Activated naive CD4-positive, alpha-beta T cell treated with anti-CD3 and anti-CD28 coated beads for 36 hours (primary cell): ENCODE results near the gene PFKL. TPM values are rescaled to one million over a fixed set of nuclear protein-coding genes. Genes with fewer than 3 reads are reported as not detected.
A peak's percentile ranks its signal among the peaks of the same experiment; 100 is the strongest.

Source experiments
- CTCF ChIA-PET: fragments of 350-600 bp; sonication (Branson Sonifier 250); formaldehyde crosslinking; loops from one replicate; lab custom pipeline; 2021; ENCODE audit warnings: antibody characterized with exemption; lab: Charles Lee
- DNase-seq: peaks from one replicate; pipeline ENCODE4 v3.0.0-alpha.2; 2020
- H3K27ac Mint-ChIP-seq: one replicate; pipeline ENCODE4 v1.8.0; 2021; ENCODE audit warnings: mild to moderate bottlenecking, mixed read lengths
- H3K27me3 Mint-ChIP-seq: one replicate; pipeline ENCODE4 v1.8.0; 2021; ENCODE audit warnings: low read depth, mixed read lengths
- H3K36me3 Mint-ChIP-seq: one replicate; pipeline ENCODE4 v1.8.0; 2021; ENCODE audit warnings: low read depth, mixed read lengths
- H3K4me1 Mint-ChIP-seq: one replicate; pipeline ENCODE4 v1.8.0; 2021; ENCODE audit warnings: low read depth, mixed read lengths
- H3K4me3 Mint-ChIP-seq: one replicate; pipeline ENCODE4 v1.8.0; 2021; ENCODE audit warnings: mild to moderate bottlenecking, moderate library complexity, mixed read lengths
- H3K9me3 Mint-ChIP-seq: one replicate; pipeline ENCODE4 v1.8.0; 2021; ENCODE audit warnings: mixed read lengths
- intact Hi-C: fragments of 100-400 bp; cut with micrococcal nuclease; formaldehyde crosslinking; loops from one replicate; pipeline ENCODE4 v1.15.1; 2023
- total RNA-seq, 2 experiments: library from RNA; stranded (reverse); gene quantifications; one replicate each; pipeline ENCODE4 v1.2.3, GENCODE V29; 2021

Gene PFKL
- total RNA-seq, 2 experiments from 2014 or later = 166 to 171 TPM

GRCh38 chr21:44322621-44323325 is 22.9 kb downstream of the PFKL start:
- Mint-ChIP-seq H3K9me3 (no peaks in the 10 kb centered on the region), H3K4me1 (no peaks in the 10 kb centered on the region), H3K36me3 (peaks cover 5% of the 10 kb centered on the region), H3K27me3 (no peaks in the 10 kb centered on the region), H3K27ac (no peak overlapping the region), H3K4me3 (no peak overlapping the region)
- intact Hi-C loops = no loop called here
- CTCF ChIA-PET = no interaction called here
- no peak for DNase-seq

- no peak for DNase-seq
- Mint-ChIP-seq H3K9me3 (no peaks in the 10 kb centered on the region), H3K4me3 (no peak overlapping the region), H3K27ac (no peak overlapping the region), H3K27me3 (no peaks in the 10 kb centered on the region), H3K4me1 (no peaks in the 10 kb centered on the region), H3K36me3 (peaks cover 3% of the 10 kb centered on the region)
- intact Hi-C loops = no loop called here
- CTCF ChIA-PET = no interaction called here
These were observed 23.7 kb downstream of the PFKL start for GRCh38 chr21:44323591-44323990.

DNA sequence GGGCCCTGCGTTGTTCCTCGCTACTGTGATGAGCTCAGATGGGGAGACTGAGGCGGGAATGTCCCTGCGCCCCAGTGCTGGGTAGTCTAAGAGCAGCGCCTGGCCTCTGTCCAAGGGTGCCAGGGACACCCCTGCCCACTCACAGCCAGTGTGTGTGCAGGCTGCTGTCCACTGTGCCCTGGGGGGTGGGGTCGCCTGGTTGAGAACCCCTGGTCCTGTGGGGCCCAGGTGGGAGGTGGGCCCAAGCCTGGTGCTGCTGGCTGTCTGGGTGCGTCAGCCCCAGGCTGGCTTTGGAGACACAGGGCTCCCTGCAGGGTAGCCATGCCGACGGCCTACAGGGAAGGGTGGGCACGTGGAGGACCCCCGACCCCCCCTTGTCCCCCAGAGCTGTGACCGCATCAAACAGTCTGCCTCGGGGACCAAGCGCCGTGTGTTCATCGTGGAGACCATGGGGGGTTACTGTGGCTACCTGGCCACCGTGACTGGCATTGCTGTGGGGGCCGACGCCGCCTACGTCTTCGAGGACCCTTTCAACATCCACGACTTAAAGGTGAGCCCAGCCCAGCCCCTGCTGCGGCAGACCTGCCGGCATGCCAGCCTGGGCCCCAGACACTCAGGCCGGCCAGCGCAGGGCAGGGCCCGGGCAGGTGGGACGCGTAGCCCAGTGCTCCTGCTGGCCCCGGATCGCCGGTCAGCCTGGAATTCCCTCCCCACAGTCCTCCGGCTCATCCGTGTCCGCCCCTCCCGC is 24.4 kb downstream of the PFKL start:
- CTCF ChIA-PET = no interaction called here
- intact Hi-C loops = no loop called here
- no peaks in the 10 kb centered on the region for H3K27me3 Mint-ChIP-seq
- H3K4me1 Mint-ChIP-seq = no peaks in the 10 kb centered on the region
- H3K4me3 Mint-ChIP-seq = no peak overlapping the region
- H3K27ac Mint-ChIP-seq = no peak overlapping the region
- H3K9me3 Mint-ChIP-seq = no peaks in the 10 kb centered on the region
- no peak for DNase-seq
- H3K36me3 Mint-ChIP-seq = peaks cover 2% of the 10 kb centered on the region

- no peaks in the 10 kb centered on the region for H3K4me1 Mint-ChIP-seq
- no peak for DNase-seq
- H3K36me3 Mint-ChIP-seq = peaks cover 2% of the 10 kb centered on the region
- H3K4me3 Mint-ChIP-seq = no peak overlapping the region
- H3K27ac Mint-ChIP-seq = no peak overlapping the region
- no peaks in the 10 kb centered on the region for H3K27me3 Mint-ChIP-seq
- no peaks in the 10 kb centered on the region for H3K9me3 Mint-ChIP-seq
- CTCF ChIA-PET = no interaction called here
- intact Hi-C loops = no loop called here
These were observed 24.9 kb downstream of the PFKL start for GRCh38 chr21:44324854-44325107.

- H3K4me3 Mint-ChIP-seq = no peak overlapping the region
- H3K4me1 Mint-ChIP-seq = no peaks in the 10 kb centered on the region
- H3K9me3 Mint-ChIP-seq = no peaks in the 10 kb centered on the region
- intact Hi-C loops = no loop called here
- H3K27ac Mint-ChIP-seq = no peak overlapping the region
- CTCF ChIA-PET = no interaction called here
- H3K27me3 Mint-ChIP-seq = no peaks in the 10 kb centered on the region
- peaks cover 2% of the 10 kb centered on the region for H3K36me3 Mint-ChIP-seq
- DNase-seq = no peak
These were observed 25.8 kb downstream of the PFKL start for GRCh38 chr21:44325386-44326271.

DNA sequence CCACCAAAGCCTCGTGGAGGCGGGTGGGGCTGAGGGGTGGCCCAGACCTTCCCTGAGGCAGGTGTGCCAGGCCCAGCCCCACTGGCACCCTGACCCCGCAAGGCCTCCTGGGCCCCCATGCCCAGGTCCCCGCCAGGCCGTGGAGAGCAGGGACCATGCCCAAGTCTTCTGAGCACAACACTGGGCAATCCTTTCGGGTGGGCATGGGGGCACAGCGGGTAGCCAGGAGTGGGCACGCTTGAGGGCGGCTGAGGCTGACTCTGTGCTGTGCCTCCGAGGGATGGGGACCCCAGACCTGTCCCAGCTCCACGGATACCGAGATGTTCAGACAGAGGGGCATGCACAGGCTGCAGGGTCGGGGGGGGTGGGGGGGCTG is 26.4 kb downstream of the PFKL start:
- intact Hi-C loops = no loop called here
- H3K36me3 Mint-ChIP-seq = peaks cover 2% of the 10 kb centered on the region
- no peaks in the 10 kb centered on the region for H3K9me3 Mint-ChIP-seq
- H3K27me3 Mint-ChIP-seq = no peaks in the 10 kb centered on the region
- H3K27ac Mint-ChIP-seq = no peak overlapping the region
- no peaks in the 10 kb centered on the region for H3K4me1 Mint-ChIP-seq
- DNase-seq = no peak
- H3K4me3 Mint-ChIP-seq = no peak overlapping the region
- CTCF ChIA-PET = no interaction called here

GRCh38 chr21:44326716-44327602 is 27.1 kb downstream of the PFKL start:
- CTCF ChIA-PET = no interaction called here
- no peak for DNase-seq
- Mint-ChIP-seq H3K9me3 (no peaks in the 10 kb centered on the region), H3K36me3 (peaks cover 2% of the 10 kb centered on the region), H3K4me3 (no peak overlapping the region), H3K27ac (no peak overlapping the region), H3K4me1 (no peaks in the 10 kb centered on the region), H3K27me3 (no peaks in the 10 kb centered on the region)
- intact Hi-C loops = no loop called here

GRCh38 chr21:44327603-44327974 is 27.7 kb downstream of the PFKL start:
- Mint-ChIP-seq H3K27me3 (no peaks in the 10 kb centered on the region), H3K4me3 (no peak overlapping the region), H3K36me3 (peaks cover 2% of the 10 kb centered on the region), H3K9me3 (no peaks in the 10 kb centered on the region), H3K4me1 (no peaks in the 10 kb centered on the region), H3K27ac (no peak overlapping the region)
- DNase-seq = no peak
- intact Hi-C loops = no loop called here
- CTCF ChIA-PET = no interaction called here

- DNase-seq = no peak
- H3K27me3 Mint-ChIP-seq = no peaks in the 10 kb centered on the region
- H3K27ac Mint-ChIP-seq = no peak overlapping the region
- no peaks in the 10 kb centered on the region for H3K4me1 Mint-ChIP-seq
- no peaks in the 10 kb centered on the region for H3K36me3 Mint-ChIP-seq
- H3K4me3 Mint-ChIP-seq = no peak overlapping the region
- H3K9me3 Mint-ChIP-seq = no peaks in the 10 kb centered on the region
- CTCF ChIA-PET = no interaction called here
- intact Hi-C loops = no loop called here
These were observed 28.5 kb downstream of the PFKL start for GRCh38 chr21:44328242-44328895.

DNA sequence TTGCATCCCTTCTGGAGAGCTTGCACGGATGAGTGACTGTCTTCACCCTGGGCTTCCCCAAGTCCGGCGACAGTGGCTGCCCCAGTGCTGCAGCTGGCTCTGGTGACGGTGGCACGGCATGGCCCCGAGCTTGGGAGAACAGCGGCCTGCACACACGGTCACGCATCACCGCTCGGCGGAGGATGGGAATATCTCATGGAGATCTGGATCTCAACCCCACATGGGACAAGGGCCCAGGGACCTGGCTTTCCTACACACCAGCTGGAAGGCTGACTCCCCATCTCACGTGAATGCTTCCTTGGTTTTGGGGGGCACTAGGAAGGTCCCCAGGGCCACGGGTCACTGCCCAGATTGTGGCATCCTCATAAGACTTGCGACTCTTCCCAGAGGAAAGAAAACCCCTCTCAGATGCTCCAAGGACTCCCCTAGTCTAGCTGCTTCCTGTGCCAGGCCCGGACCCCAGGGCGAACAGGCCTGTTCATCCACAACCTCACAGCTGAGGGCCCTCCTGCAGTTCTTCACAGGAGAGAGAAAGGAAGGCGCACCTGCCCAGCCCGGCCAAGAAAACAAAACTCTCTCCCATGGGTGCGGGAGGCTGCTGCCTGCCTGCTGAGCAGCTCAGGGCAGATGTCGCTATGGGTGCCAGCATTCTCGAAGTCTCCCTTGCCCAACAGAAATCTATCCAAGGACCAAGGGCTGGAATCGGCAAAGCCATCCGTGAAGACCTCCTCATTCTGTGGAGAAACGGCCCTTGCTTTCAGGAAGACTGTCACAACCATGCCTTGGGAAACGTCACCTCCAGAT is 29.4 kb downstream of the PFKL start:
- peak overlapping the region; percentile 41 for H3K27ac Mint-ChIP-seq
- intact Hi-C loops = no loop called here
- H3K27me3 Mint-ChIP-seq = no peaks in the 10 kb centered on the region
- H3K4me1 Mint-ChIP-seq = no peaks in the 10 kb centered on the region
- no peak overlapping the region for H3K4me3 Mint-ChIP-seq
- no peaks in the 10 kb centered on the region for H3K9me3 Mint-ChIP-seq
- no peaks in the 10 kb centered on the region for H3K36me3 Mint-ChIP-seq
- CTCF ChIA-PET = no interaction called here
- no peak for DNase-seq

- no peaks in the 10 kb centered on the region for H3K9me3 Mint-ChIP-seq
- no peaks in the 10 kb centered on the region for H3K4me1 Mint-ChIP-seq
- H3K36me3 Mint-ChIP-seq = no peaks in the 10 kb centered on the region
- CTCF ChIA-PET = no interaction called here
- intact Hi-C loops = loop anchor here (10.0 kb wide), 1 partner anchor 155 kb away; no protein-coding TSS in a partner anchor
- no peak overlapping the region for H3K27ac Mint-ChIP-seq
- no peak for DNase-seq
- H3K4me3 Mint-ChIP-seq = no peak overlapping the region
- H3K27me3 Mint-ChIP-seq = no peaks in the 10 kb centered on the region
These were observed 30.3 kb downstream of the PFKL start for GRCh38 chr21:44329971-44330681.
